Stomach (tissue), 9 donors: ENCODE data around the gene LY6G5C. TPM values are rescaled to one million over a fixed set of nuclear protein-coding genes. Genes with fewer than 3 reads are reported as not detected.

Experiments used
- DNase-seq, 2 donors: peaks; one replicate each; pipeline versions ENCODE4 v3.0.0 to v3.0.0-alpha.2; 2013 to 2019
- H3K27ac ChIP-seq, 5 donors: fragments of 200-600 bp in 4 of 5; sonication (generic) in 4 of 5; one replicate each; pipeline ENCODE4 v1.5.1; 2013 to 2019; ENCODE audit warnings: mild to moderate bottlenecking in 1 of 5, moderate library complexity in 1 of 5
- H3K27me3 ChIP-seq, 3 donors: fragments of 200-600 bp; sonication (generic); one replicate each; pipeline ENCODE4 v1.5.1; 2017 to 2019; ENCODE audit warnings: mixed run types in 1 of 3
- H3K36me3 ChIP-seq, 4 donors: fragments of 200-600 bp; sonication (generic); 1 replicate in 3 of 4; 2 replicates in 1 of 4; pipeline ENCODE4 v1.5.1; 2016 to 2019
- H3K4me1 ChIP-seq, 4 donors: fragments of 200-600 bp; sonication (generic); one replicate each; pipeline ENCODE4 v1.5.1; 2016 to 2019
- H3K4me3 ChIP-seq, 4 donors: fragments of 200-600 bp; sonication (generic) in 3 of 4; one replicate each; pipeline ENCODE4 v1.5.1; 2016 to 2019; ENCODE audit warnings: mild to moderate bottlenecking in 1 of 4
- H3K9me3 ChIP-seq, 4 donors: fragments of 200-600 bp; sonication (generic); one replicate each; pipeline ENCODE4 v1.5.1; 2016 to 2019
- CTCF ChIP-seq, 7 experiments: fragments of 450-650 bp in 4 of 7; fragments of 200-600 bp in 3 of 7; sonication (generic) in 3 of 7; IDR thresholded peaks; one replicate each; pipeline ENCODE4 v1.5.1; 2016 to 2019; ENCODE audit warnings: antibody characterized with exemption in 7 of 7, control low read depth in 2 of 7, mild to moderate bottlenecking in 1 of 7
- EP300 ChIP-seq: sonication (generic); formaldehyde crosslinking; IDR thresholded peaks from one replicate; pipeline ENCODE4 v1.6.1; 2017; ENCODE audit warnings: antibody characterized with exemption
- POLR2A ChIP-seq, 4 donors: fragments of 450-650 bp; IDR thresholded peaks; one replicate each; pipeline ENCODE4 v1.6.1; 2016; ENCODE audit warnings: antibody characterized with exemption in 4 of 4, control low read depth in 2 of 4, mild to moderate bottlenecking in 1 of 4, moderate library complexity in 1 of 4
- POLR2AphosphoS5 ChIP-seq, 3 donors: sonication (generic); formaldehyde crosslinking; IDR thresholded peaks; one replicate each; pipeline ENCODE4 v1.6.1; 2016; ENCODE audit warnings: antibody characterized with exemption in 3 of 3
- WGBS, 5 donors: extraction: QIAGEN DNeasy Blood & Tissue Kit in 3 of 5; methylation state at CpG; one replicate each; pipeline versions ENCODE4 v1.1.5 to v1.1.7; 2013 to 2018; 5-methylcytosine and 5-hydroxymethylcytosine counted together
- intact Hi-C: fragments of 100-400 bp; cut with DNase I; formaldehyde crosslinking; loops from one replicate; pipeline ENCODE4 v1.15.1; 2023; ENCODE audit warnings: low total_unique reads
- polyA plus RNA-seq, 3 donors: library from polyadenylated mRNA; stranded (reverse); fragments of 200-250 nt; gene quantifications; one replicate each; pipeline ENCODE4 v1.2.3, GENCODE V29; 2013
- small RNA-seq, 4 donors: library from RNA; depleted of rRNA; stranded (forward); fragments of <200 nt; gene quantifications; one replicate each; pipeline ENCODE3, GENCODE V24; 2016
- total RNA-seq, 5 donors: library from RNA; depleted of rRNA; stranded (reverse); fragments of >200 nt; gene quantifications; one replicate each; pipeline versions ENCODE4 v1.1.0 to v1.2.3, GENCODE V29; 2014 to 2016
- donor health status: healthy with polysubstance abuse.
- donor health status: Bipolar disorder and iron deficiency.
- donor health status: healthy.

LY6G5C gene
- total and polyA plus RNA-seq, 8 donors, result 1.8 to 4.9 (median 2.7) TPM; not detected in 5

- DNase-seq, result no peak
- H3K4me1 ChIP-seq, result peaks cover 0 to 4% (median 0%) of the 10 kb centered on the region in 4 donors
- 80 to 92% (median 91%) methylated on average over 7 of the region's 7 CpGs for WGBS, 5 donors
- no peak overlapping the region for H3K27ac ChIP-seq
- TF ChIP-seq POLR2AphosphoS5 (IDR thresholded peaks at IDR 0.05), result no peak
- no peak for TF ChIP-seq CTCF (IDR thresholded peaks at IDR 0.05)
- TF ChIP-seq EP300, result no peak
- no peak for TF ChIP-seq POLR2A (IDR thresholded peaks at IDR 0.05)
- intact Hi-C loops, result no loop called here
- H3K4me3 ChIP-seq, result no peak overlapping the region
- no peaks in the 10 kb centered on the region for H3K9me3 ChIP-seq
- H3K36me3 ChIP-seq, result peaks cover 99 to 100% (median 100%) of the 10 kb centered on the region in 4 donors
- no peaks in the 10 kb centered on the region for H3K27me3 ChIP-seq
Measured at GRCh38 chr6:31629014-31629413, 51.9 kb downstream of the LY6G5C start.

- no peak overlapping the region for H3K27ac ChIP-seq
- intact Hi-C loops, result no loop called here
- H3K4me1 ChIP-seq, result peaks cover under 1 to 13% (median 3%) of the 10 kb centered on the region in 4 donors
- no peaks in the 10 kb centered on the region for H3K27me3 ChIP-seq
- no peak for DNase-seq
- peaks cover 95 to 100% (median 99%) of the 10 kb centered on the region in 4 donors for H3K36me3 ChIP-seq
- no peak overlapping the region for H3K4me3 ChIP-seq
- TF ChIP-seq CTCF (IDR thresholded peaks at IDR 0.05) (no peak), POLR2AphosphoS5 (IDR thresholded peaks at IDR 0.05) (no peak), EP300 (no peak), POLR2A (IDR thresholded peaks at IDR 0.05) (no peak)
- no peaks in the 10 kb centered on the region for H3K9me3 ChIP-seq
- 94 to 98% (median 97%) methylated on average over 19 of the region's 19 CpGs for WGBS, 5 donors
Measured at GRCh38 chr6:31627690-31628287, 53.1 kb downstream of the LY6G5C start.

GRCh38 chr6:31626952-31627351 lies 53.9 kb downstream of the LY6G5C start:
- WGBS, 5 donors, result 83 to 95% (median 92%) methylated on average over 9 to 10 of the region's 10 CpGs
- no peak overlapping the region for H3K27ac ChIP-seq
- intact Hi-C loops, result no loop called here
- H3K4me1 ChIP-seq, result peaks cover 9 to 22% (median 11%) of the 10 kb centered on the region in 4 donors
- no peak for TF ChIP-seq POLR2AphosphoS5 (IDR thresholded peaks at IDR 0.05)
- no peak for TF ChIP-seq POLR2A (IDR thresholded peaks at IDR 0.05)
- no peak for TF ChIP-seq CTCF (IDR thresholded peaks at IDR 0.05)
- no peak for TF ChIP-seq EP300
- H3K4me3 ChIP-seq, result no peak overlapping the region
- DNase-seq, result no peak
- H3K9me3 ChIP-seq, result no peaks in the 10 kb centered on the region
- no peaks in the 10 kb centered on the region for H3K27me3 ChIP-seq
- peaks cover 87 to 96% (median 93%) of the 10 kb centered on the region in 4 donors for H3K36me3 ChIP-seq

Small RNA genes lying within 50 kb of the gene (small RNA-seq; reads per million reads assigned to genes)
- gene LY6G6D (0 reads per million in 4 donors), gene MIR4646 (0 reads per million in 4 donors), gene MIR6832 (0 to 0.23 (median 0) reads per million in 4 donors), gene RF00019 (0 reads per million in 4 donors)

Other genes with a start within 250 kb of the LY6G5C start
Only the 30 nearest of the 38 such genes appear.
- 100 to 1,000 TPM; 198 to 445 (median 248) TPM for gene DDX39B, start 139.1 kb downstream of the LY6G5C start, total RNA-seq
- 100 to 1,000 TPM; 255 to 383 (median 255) TPM for gene DDX39B, start 139.1 kb downstream of the LY6G5C start, polyA plus RNA-seq
- 1 to 10 TPM in 2 of 5 donors, under 1 TPM in 1, not detected in 2; 0.87 to 4.6 (median 2.3) TPM for gene ATP6V1G2, start 134.5 kb downstream of the LY6G5C start, total RNA-seq
- gene ATP6V1G2, start 134.5 kb downstream of the LY6G5C start, polyA plus RNA-seq, result 1 to 10 TPM in 2 of 3 donors, under 1 TPM in 1; 0.98 to 3.7 (median 1.2) TPM
- 10 to 100 TPM in 4 of 5 donors, under 1 TPM in 1; 0.45 to 51.9 (median 13.6) TPM for gene NFKBIL1, start 133.5 kb downstream of the LY6G5C start, total RNA-seq
- 10 to 100 TPM; 23.9 to 45.1 (median 29.9) TPM for gene NFKBIL1, start 133.5 kb downstream of the LY6G5C start, polyA plus RNA-seq
- gene LTA, start 108.8 kb downstream of the LY6G5C start, total RNA-seq, result not detected
- under 1 TPM in 1 of 3 donors, not detected in 2; 0.18 TPM for gene LTA, start 108.8 kb downstream of the LY6G5C start, polyA plus RNA-seq
- under 1 TPM in 1 of 5 donors, not detected in 4; 0.58 TPM for gene TNF, start 105.5 kb downstream of the LY6G5C start, total RNA-seq
- gene TNF, start 105.5 kb downstream of the LY6G5C start, polyA plus RNA-seq, result under 1 TPM in 2 of 3 donors, not detected in 1; 0.28 to 0.31 TPM
- gene LTB, start 98.6 kb downstream of the LY6G5C start, total RNA-seq, result 1 to 10 TPM in 1 of 5 donors, not detected in 4; 4.8 TPM
- gene LTB, start 98.6 kb downstream of the LY6G5C start, polyA plus RNA-seq, result 10 to 100 TPM in 1 of 3 donors, 1 to 10 TPM in 2; 4.2 to 13.4 (median 9.0) TPM
- gene LST1, start 94.8 kb downstream of the LY6G5C start, total RNA-seq, result 1 to 10 TPM in 2 of 5 donors, not detected in 3; 2.9 to 6.7 TPM
- 10 to 100 TPM in 2 of 3 donors, 1 to 10 TPM in 1; 8.8 to 35.4 (median 26.7) TPM for gene LST1, start 94.8 kb downstream of the LY6G5C start, polyA plus RNA-seq
- not detected for gene NCR3, start 88.1 kb downstream of the LY6G5C start, total RNA-seq
- under 1 TPM in 1 of 3 donors, not detected in 2; 0.25 TPM for gene NCR3, start 88.1 kb downstream of the LY6G5C start, polyA plus RNA-seq
- gene AIF1, start 65.8 kb downstream of the LY6G5C start, total RNA-seq, result 10 to 100 TPM in 2 of 5 donors, 1 to 10 TPM in 2, not detected in 1; 3.2 to 38.3 (median 15.6) TPM
- gene AIF1, start 65.8 kb downstream of the LY6G5C start, polyA plus RNA-seq, result 10 to 100 TPM; 28.2 to 74.2 (median 68.7) TPM
- 100 to 1,000 TPM in 3 of 5 donors, 10 to 100 TPM in 2; 49.4 to 125 (median 107) TPM for gene PRRC2A, start 60.4 kb downstream of the LY6G5C start, total RNA-seq
- 100 to 1,000 TPM in 1 of 3 donors, 10 to 100 TPM in 2; 56.4 to 109 (median 80.8) TPM for gene PRRC2A, start 60.4 kb downstream of the LY6G5C start, polyA plus RNA-seq
- gene BAG6, start 28.4 kb downstream of the LY6G5C start, total RNA-seq, result 100 to 1,000 TPM; 111 to 169 (median 141) TPM
- 100 to 1,000 TPM; 157 to 287 (median 180) TPM for gene BAG6, start 28.4 kb downstream of the LY6G5C start, polyA plus RNA-seq
- 1 to 10 TPM in 2 of 5 donors, not detected in 3; 1.3 to 1.9 TPM for gene APOM, start 25.2 kb downstream of the LY6G5C start, total RNA-seq
- gene APOM, start 25.2 kb downstream of the LY6G5C start, polyA plus RNA-seq, result 10 to 100 TPM in 1 of 3 donors, 1 to 10 TPM in 2; 6.4 to 14.2 (median 6.5) TPM
- gene C6orf47, start 20.3 kb downstream of the LY6G5C start, total RNA-seq, result 10 to 100 TPM; 12.8 to 44.9 (median 32.0) TPM
- gene C6orf47, start 20.3 kb downstream of the LY6G5C start, polyA plus RNA-seq, result 10 to 100 TPM; 10.5 to 16.0 (median 13.0) TPM
- 10 to 100 TPM in 4 of 5 donors, 1 to 10 TPM in 1; 5.8 to 36.8 (median 10.6) TPM for gene GPANK1, start 16.1 kb downstream of the LY6G5C start, total RNA-seq
- gene GPANK1, start 16.1 kb downstream of the LY6G5C start, polyA plus RNA-seq, result 10 to 100 TPM; 13.0 to 17.9 (median 13.4) TPM
- 100 to 1,000 TPM in 3 of 5 donors, 10 to 100 TPM in 2; 11.3 to 375 (median 142) TPM for gene CSNK2B, start 15.0 kb downstream of the LY6G5C start, total RNA-seq
- 100 to 1,000 TPM; 152 to 233 (median 181) TPM for gene CSNK2B, start 15.0 kb downstream of the LY6G5C start, polyA plus RNA-seq
- gene LY6G5B, start 11.1 kb downstream of the LY6G5C start, total RNA-seq, result 10 to 100 TPM in 2 of 5 donors, 1 to 10 TPM in 2, not detected in 1; 2.7 to 17.1 (median 10.3) TPM
- 1 to 10 TPM in 2 of 3 donors, under 1 TPM in 1; 0.44 to 4.7 (median 2.1) TPM for gene LY6G5B, start 11.1 kb downstream of the LY6G5C start, polyA plus RNA-seq
- 100 to 1,000 TPM in 1 of 5 donors, 10 to 100 TPM in 4; 40.9 to 122 (median 49.0) TPM for gene ABHD16A, start 22.3 kb upstream of the LY6G5C start, total RNA-seq
- gene ABHD16A, start 22.3 kb upstream of the LY6G5C start, polyA plus RNA-seq, result 10 to 100 TPM; 15.1 to 48.0 (median 20.4) TPM
- gene LY6G6F, start 25.8 kb upstream of the LY6G5C start, total RNA-seq, result not detected
- gene LY6G6F, start 25.8 kb upstream of the LY6G5C start, polyA plus RNA-seq, result not detected
- gene LY6G6D, start 34.3 kb upstream of the LY6G5C start, total RNA-seq, result not detected
- not detected for gene LY6G6D, start 34.3 kb upstream of the LY6G5C start, polyA plus RNA-seq
- gene LY6G6C, start 40.7 kb upstream of the LY6G5C start, total RNA-seq, result not detected
- under 1 TPM in 1 of 3 donors, not detected in 2; 0.90 TPM for gene LY6G6C, start 40.7 kb upstream of the LY6G5C start, polyA plus RNA-seq
- gene MPIG6B, start 42.3 kb upstream of the LY6G5C start, total RNA-seq, result not detected
- gene MPIG6B, start 42.3 kb upstream of the LY6G5C start, polyA plus RNA-seq, result under 1 TPM in 1 of 3 donors, not detected in 2; 0.10 TPM
- gene DDAH2, start 48.2 kb upstream of the LY6G5C start, total RNA-seq, result 100 to 1,000 TPM in 2 of 5 donors, 10 to 100 TPM in 3; 33.3 to 133 (median 76.1) TPM
- 10 to 100 TPM; 52.9 to 73.7 (median 57.9) TPM for gene DDAH2, start 48.2 kb upstream of the LY6G5C start, polyA plus RNA-seq
- gene CLIC1, start 55.5 kb upstream of the LY6G5C start, total RNA-seq, result 100 to 1,000 TPM in 4 of 5 donors, 10 to 100 TPM in 1; 33.8 to 381 (median 117) TPM
- gene CLIC1, start 55.5 kb upstream of the LY6G5C start, polyA plus RNA-seq, result 100 to 1,000 TPM; 331 to 597 (median 348) TPM
- gene MSH5, start 58.9 kb upstream of the LY6G5C start, total RNA-seq, result 10 to 100 TPM in 4 of 5 donors, 1 to 10 TPM in 1; 4.1 to 66.4 (median 21.4) TPM
- gene MSH5, start 58.9 kb upstream of the LY6G5C start, polyA plus RNA-seq, result 1 to 10 TPM; 2.9 to 9.3 (median 3.2) TPM
- 10 to 100 TPM in 2 of 5 donors, 1 to 10 TPM in 2, not detected in 1; 2.7 to 40.8 (median 7.6) TPM for gene SAPCD1, start 81.6 kb upstream of the LY6G5C start, total RNA-seq
- gene SAPCD1, start 81.6 kb upstream of the LY6G5C start, polyA plus RNA-seq, result 1 to 10 TPM; 2.4 to 5.4 (median 2.9) TPM
- gene VWA7, start 96.3 kb upstream of the LY6G5C start, total RNA-seq, result 10 to 100 TPM in 1 of 5 donors, 1 to 10 TPM in 3, not detected in 1; 4.2 to 18.3 (median 7.5) TPM
- gene VWA7, start 96.3 kb upstream of the LY6G5C start, polyA plus RNA-seq, result 1 to 10 TPM; 1.3 to 1.4 (median 1.4) TPM
- gene VARS1, start 114.7 kb upstream of the LY6G5C start, total RNA-seq, result 10 to 100 TPM; 21.6 to 56.5 (median 24.1) TPM
- gene VARS1, start 114.7 kb upstream of the LY6G5C start, polyA plus RNA-seq, result 10 to 100 TPM; 11.0 to 31.8 (median 27.7) TPM
- gene LSM2, start 125.9 kb upstream of the LY6G5C start, total RNA-seq, result 10 to 100 TPM in 3 of 5 donors, 1 to 10 TPM in 1, not detected in 1; 6.7 to 34.5 (median 11.4) TPM
- 10 to 100 TPM; 45.2 to 55.8 (median 50.4) TPM for gene LSM2, start 125.9 kb upstream of the LY6G5C start, polyA plus RNA-seq
- 1 to 10 TPM in 2 of 5 donors, not detected in 3; 1.1 to 1.7 TPM for gene HSPA1L, start 134.2 kb upstream of the LY6G5C start, total RNA-seq
- under 1 TPM; 0.46 to 0.98 (median 0.75) TPM for gene HSPA1L, start 134.2 kb upstream of the LY6G5C start, polyA plus RNA-seq
- 100 to 1,000 TPM in 3 of 5 donors, 10 to 100 TPM in 2; 68.8 to 124 (median 113) TPM for gene HSPA1A, start 134.5 kb upstream of the LY6G5C start, total RNA-seq
- gene HSPA1A, start 134.5 kb upstream of the LY6G5C start, polyA plus RNA-seq, result 100 to 1,000 TPM in 1 of 3 donors, 10 to 100 TPM in 2; 51.1 to 107 (median 64.8) TPM